Stimulated activated CD8-positive, alpha-beta memory T cell treated with anti-CD3 and anti-CD28 coated beads, Interleukin-2, amount 100 ng/mL, for 48 hours (primary cell): ENCODE measurements around the gene ANLN.
A peak's percentile ranks its signal among the peaks of the same experiment; 100 is the strongest.
"Not testable (repeated sequence)": the region's sequence is repeated elsewhere in the genome, so short reads cannot be mapped to it uniquely, and the experiment has no call there.

Experiments
- DNase-seq, 2 donors: peaks; one replicate each; pipeline ENCODE4 v3.0.0-alpha.2; 2020; ENCODE audit warnings: low read depth in 2 of 2

Gene ANLN

GRCh38 chr7:36379831-36380504 is 9.7 kb upstream of the ANLN start:
- DNase-seq, result no peak

DNA sequence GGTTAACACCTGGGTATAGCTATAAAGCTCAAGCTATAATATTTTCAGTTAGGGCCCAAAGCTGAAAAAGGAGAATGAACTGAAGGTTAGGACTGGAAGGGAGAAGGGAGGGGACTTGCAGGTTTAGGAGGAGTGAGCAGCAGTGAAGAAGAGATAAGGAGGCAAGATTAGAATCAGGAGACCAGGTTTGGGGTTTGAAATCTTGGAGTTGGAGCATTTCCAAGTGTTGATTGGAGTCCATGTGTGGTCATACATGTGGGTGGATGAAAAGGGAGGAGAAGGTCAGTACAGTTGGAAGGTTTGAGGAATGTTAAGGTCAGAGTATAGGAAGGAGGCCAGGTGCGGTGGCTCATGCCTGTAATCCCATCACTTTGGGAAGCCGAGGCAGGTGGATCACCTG is 8.6 kb upstream of the ANLN start:
- DNase-seq, result no peak

DNA sequence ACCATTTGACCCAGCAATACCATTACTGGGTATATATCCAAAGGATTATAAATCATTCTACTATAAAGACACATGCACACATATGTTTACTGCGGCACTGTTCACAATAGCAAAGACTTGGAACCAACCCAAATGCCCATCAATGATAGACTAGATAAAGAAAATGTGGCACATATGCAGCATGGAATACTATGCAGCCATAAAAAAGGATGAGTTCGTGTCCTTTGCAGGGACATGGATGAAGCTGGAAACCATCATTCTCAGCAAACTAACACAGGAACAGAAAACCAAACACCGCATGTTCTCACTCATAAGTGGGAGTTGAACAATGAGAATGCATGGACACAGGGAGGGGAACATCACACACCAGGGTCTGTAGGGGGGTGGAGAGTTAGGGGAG is 6.4 kb upstream of the ANLN start:
- DNase-seq, result not testable (repeated sequence)

DNA sequence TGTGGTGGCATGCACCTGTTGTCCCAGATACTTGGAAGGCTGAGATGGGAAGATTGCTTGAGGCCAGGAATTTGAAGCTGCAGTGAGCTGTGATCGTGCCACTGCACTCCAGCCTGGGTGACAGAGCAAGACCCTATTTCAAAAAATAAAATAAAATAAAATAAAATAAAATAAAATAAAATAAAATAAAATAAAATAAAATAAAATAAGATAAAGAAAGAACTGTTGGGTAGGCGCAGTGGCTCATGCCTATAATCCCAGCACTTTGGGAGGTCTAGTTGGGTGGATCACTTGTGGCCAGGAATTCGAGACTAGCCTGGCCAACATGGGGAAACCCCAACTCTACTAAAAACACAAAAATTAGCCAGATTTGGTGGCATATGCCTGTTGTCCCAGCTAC is 4.0 kb upstream of the ANLN start:
- not testable (repeated sequence) for DNase-seq

- no peak for DNase-seq
These were observed 2.0 kb upstream of the ANLN start for GRCh38 chr7:36387435-36388231.

DNA sequence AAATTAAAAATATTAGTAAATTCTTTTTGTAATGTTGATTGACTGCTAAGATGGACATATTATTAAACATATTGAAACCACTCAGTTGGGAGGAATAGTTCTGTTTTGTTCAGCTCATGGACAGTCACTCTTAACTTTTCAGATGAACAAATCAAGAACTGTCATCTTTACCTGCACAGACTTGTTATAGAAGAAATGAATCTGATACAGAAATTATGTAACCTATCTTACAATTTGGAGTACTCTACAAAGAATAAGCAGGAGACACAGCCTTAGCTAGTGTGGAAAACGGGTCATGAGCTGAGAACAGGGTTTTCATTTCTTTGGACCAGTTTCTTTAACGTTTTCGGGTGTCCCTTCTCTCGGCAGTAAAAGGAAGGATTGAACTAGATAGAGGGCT is 1.2 kb upstream of the ANLN start:
- no peak for DNase-seq

DNA sequence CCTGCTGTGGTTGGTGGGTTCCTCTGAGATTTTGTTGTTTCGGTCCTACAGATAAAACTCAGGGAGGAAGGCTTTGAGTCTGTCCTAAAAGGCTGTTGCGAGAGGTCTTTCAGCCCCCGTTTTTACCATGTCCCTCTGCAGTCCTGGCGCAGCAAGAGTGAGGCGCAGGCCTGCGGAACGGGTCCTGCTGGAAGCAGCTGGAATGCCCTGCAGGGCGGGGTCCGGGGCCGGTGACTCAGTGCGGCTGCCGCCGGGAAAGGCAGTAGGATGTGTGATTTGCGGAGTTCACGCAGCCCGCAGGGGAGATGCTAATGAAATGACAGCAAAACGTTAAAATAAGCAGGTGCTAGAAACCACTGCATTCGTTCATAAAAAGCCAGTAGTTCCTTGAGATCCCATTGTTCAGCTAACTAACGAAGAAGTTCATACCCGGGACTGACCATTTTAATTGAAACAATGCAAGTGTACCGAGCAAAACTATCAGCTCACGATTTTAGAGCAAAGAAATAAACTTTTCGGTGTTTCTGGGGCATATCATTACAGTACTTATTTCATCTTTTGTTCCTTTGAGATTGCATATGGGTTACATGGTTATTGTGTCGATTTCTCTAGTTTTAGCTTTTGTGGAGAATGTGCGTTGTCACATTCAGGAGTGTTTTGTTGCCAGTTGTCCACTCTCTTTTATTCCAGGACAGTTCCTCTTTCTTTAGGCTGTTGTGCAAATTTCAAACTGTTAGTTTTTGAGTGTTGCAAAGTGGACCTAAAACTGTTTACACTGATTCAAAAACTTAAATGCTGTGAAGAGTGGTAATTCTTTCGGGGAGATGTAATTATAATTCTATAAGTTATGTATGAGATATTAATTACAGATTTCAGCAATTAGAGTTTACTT is 783 bp downstream of the ANLN start:
- DNase-seq, result peak; percentile 59 to 60

DNA sequence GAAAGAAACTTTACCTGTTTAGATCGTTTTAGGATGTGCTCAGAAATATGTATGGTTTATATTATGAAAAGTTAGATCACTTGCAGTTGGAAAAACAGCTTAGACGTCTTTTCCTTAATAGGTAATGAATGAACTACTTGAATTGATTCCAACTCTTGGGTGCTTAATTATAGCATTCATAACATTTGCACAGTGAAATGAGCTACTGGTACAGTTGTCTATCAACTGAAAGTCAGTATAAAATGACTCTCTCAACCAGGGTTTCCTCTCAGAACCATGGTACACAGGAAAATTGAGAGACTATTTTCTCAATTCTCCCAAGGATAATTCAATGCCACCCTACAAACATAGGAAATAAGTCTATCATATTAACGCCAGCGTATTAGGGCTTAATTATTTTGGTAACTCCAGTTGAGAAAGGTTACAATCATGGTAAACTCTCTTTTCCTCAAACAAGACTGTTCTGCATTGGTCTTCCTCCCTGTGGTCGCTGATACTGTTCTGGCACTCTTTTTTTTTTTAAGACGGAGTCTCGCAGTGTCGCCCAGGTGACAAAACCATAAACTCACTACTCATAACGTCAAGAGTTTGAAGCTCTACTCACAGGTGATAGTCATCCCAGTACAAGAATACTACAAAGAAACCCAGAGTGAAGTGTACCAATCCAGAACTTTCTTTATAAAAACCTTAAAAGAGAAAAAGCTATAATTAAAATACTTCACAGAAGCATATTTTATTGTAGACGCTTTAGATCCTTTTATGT is 2.0 kb downstream of the ANLN start:
- DNase-seq, result no peak

DNA sequence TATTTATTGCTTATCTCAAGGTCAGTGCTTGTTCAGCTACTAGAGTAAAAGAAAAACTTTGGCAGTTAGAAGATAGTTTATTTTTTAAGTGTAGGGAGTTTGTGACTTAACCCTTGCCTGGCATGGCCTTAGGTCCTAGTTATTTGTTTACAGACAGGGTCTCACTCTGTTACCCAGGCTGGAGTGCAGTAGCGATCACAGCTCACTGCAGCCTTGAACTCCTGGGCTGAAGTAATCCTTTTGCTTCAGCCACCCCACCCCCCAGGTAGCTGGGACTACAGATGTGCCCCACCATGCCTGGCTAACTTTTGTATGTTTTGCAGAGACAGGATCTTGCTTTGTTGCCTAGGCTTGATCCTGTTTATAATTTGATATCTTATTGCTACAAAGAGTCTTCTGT is 4.2 kb downstream of the ANLN start:
- no peak for DNase-seq

DNA sequence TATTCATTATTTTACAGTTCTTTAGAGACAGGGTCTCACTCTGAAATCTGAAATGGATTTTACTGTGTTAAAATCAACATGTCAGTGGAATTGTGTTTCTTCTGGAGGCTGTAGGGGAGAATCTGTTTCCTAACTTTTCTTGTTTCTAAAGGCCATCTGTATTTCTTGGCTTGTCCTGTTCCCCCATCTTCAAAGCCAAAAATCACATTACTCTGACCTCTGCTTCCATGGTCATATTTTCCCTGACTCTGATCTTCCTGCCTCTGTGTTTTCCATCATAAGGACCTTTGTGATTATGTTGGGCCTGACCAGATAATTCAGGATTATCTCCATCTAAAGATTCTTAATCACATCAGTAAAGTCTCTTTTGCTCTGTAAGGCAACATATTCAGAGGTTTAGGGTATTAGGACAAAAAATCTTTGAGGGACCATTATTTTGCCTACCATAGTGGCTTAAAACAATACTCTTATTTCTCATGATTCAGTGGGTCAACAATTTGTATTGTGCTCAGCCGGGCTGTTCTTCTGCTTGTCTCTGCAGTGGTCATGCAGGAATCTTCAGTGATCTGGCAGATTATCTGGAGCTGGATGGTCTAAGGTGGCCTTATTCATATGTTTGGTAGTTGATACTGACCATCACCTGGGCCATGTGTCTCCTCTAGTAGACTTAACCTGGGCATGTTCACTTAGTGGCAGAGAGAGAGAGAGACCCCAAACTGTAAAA is 5.7 kb downstream of the ANLN start:
- no peak for DNase-seq

DNA sequence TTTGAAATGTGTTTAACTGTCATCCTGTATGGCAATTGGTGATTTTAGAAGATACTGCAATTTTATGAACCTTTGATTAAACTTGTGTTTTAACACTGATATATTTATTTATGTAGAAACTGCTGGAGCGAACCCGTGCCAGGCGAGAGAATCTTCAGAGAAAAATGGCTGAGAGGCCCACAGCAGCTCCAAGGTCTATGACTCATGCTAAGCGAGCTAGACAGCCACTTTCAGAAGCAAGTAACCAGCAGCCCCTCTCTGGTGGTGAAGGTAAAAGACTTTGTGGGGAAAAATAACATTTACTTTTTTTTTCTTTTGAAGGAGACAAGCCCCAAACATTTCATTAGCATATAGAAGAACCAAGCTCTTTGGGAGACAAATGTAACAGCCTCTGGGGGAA is 6.5 kb downstream of the ANLN start:
- no peak for DNase-seq

- DNase-seq, result no peak
These were observed 10.4 kb downstream of the ANLN start for GRCh38 chr7:36400036-36400435.

GRCh38 chr7:36400606-36401005 is 10.9 kb downstream of the ANLN start:
- no peak for DNase-seq

- DNase-seq, result no peak
These were observed 13.8 kb downstream of the ANLN start for GRCh38 chr7:36403452-36403851.

GRCh38 chr7:36404639-36405408 is 15.2 kb downstream of the ANLN start:
- DNase-seq, result no peak

DNA sequence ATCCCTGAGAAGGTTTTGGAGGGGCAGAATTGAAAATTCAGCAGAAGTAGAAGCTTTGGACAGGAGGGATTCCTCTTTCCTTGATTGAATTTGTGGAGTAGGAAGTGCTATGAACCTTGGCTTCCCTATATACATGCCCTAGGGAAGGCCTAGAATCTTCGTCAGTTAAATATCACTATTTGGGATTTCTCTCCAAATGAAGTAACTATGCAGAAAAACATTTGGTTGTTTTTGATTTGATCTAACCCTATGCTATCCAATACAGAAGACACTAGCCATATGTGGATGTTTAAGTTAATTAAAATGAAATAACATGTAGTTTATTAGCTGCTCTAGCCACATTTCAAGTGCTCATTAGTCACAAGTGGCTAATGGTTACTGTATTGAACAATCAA is 15.7 kb downstream of the ANLN start:
- DNase-seq, result no peak

DNA sequence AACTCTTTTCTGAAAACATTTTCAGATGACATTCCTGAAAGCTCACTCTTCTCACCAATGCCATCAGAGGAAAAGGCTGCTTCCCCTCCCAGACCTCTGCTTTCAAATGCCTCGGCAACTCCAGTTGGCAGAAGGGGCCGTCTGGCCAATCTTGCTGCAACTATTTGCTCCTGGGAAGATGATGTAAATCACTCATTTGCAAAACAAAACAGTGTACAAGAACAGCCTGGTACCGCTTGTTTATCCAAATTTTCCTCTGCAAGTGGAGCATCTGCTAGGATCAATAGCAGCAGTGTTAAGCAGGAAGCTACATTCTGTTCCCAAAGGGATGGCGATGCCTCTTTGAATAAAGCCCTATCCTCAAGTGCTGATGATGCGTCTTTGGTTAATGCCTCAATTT is 16.5 kb downstream of the ANLN start:
- no peak for DNase-seq

DNA sequence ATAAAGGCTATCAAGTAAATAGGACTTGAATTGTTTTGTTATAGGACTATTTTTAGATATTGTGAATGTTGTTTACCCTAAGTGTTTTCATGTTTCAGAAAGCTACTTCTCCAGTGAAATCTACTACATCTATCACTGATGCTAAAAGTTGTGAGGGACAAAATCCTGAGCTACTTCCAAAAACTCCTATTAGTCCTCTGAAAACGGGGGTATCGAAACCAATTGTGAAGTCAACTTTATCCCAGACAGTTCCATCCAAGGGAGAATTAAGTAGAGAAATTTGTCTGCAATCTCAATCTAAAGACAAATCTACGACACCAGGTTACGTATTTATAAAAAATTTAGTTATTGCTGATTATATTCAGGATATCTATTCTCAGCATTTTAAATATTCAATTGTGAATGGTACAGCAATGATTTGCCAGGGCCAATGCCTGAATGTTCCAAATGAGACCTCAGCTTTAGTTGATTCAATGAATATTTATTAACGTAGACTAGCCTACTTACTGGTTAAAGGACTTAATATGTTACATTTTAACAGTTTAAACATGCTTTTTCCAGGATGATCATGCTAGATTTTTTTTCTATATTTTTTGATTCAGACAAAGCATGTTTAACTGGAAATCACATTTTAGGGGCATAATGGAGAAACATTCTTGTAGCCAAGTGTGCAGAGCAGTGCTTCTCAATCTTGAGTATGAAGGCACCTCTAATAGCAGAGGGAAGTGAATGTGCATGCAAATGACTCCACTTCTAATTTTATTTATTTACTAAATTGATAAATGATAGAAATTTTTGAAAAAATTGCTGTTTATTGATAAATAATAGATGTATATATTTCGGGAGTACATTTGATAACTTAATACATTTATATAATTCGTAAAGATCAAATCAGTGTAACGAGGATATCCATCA is 18.2 kb downstream of the ANLN start:
- no peak for DNase-seq

GRCh38 chr7:36408589-36408988 is 18.9 kb downstream of the ANLN start:
- DNase-seq, result no peak
